ENCODE data around the gene MYO5B.
"Not testable (repeated sequence)": the region's sequence is repeated elsewhere in the genome, so short reads cannot be mapped to it uniquely, and the experiment has no call there.

The MYO5B gene

GRCh38 chr18:50117863-50118262 lies 77.1 kb downstream of the MYO5B start:
- intact Hi-C loops (cut with DNase I): no loop called here
- peak in 1 of 42 donors; percentile 47 for DNase-seq

GRCh38 chr18:50115095-50115494 lies 79.9 kb downstream of the MYO5B start:
- intact Hi-C loops (cut with DNase I): no loop called here
- no peak for DNase-seq

- no peak for DNase-seq
Measured at GRCh38 chr18:50114448-50114847, 80.5 kb downstream of the MYO5B start.

GRCh38 chr18:50113726-50114125 lies 81.2 kb downstream of the MYO5B start:
- intact Hi-C loops (cut with DNase I): no loop called here
- DNase-seq: no peak

More at GRCh38 chr18:50114448-50114847, 80.5 kb downstream of the MYO5B start:
- intact Hi-C loops (cut with DNase I): no loop called here

- intact Hi-C loops (cut with DNase I): no loop called here
- no peak for DNase-seq
Measured at GRCh38 chr18:50111398-50111797, 83.5 kb downstream of the MYO5B start.

GRCh38 chr18:50107468-50107977 lies 87.4 kb downstream of the MYO5B start:
- no peak for DNase-seq
- intact Hi-C loops (cut with DNase I): no loop called here

- intact Hi-C loops (cut with DNase I): no loop called here
- no peak for DNase-seq
Measured at GRCh38 chr18:50105027-50105426, 89.9 kb downstream of the MYO5B start.

- DNase-seq: no peak
- intact Hi-C loops (cut with DNase I): no loop called here
Measured at GRCh38 chr18:50104421-50104820, 90.5 kb downstream of the MYO5B start.

- intact Hi-C loops (cut with DNase I): no loop called here
- DNase-seq: no peak
Measured at GRCh38 chr18:50099725-50100407, 95.1 kb downstream of the MYO5B start.

- DNase-seq: no peak
- intact Hi-C loops (cut with DNase I): no loop called here
Measured at GRCh38 chr18:50097702-50098101, 97.2 kb downstream of the MYO5B start.

- intact Hi-C loops (cut with DNase I): no loop called here
- no peak for DNase-seq
Measured at GRCh38 chr18:50096766-50097435, 98.0 kb downstream of the MYO5B start.

GRCh38 chr18:50094786-50095185 lies 100.2 kb downstream of the MYO5B start:
- DNase-seq; intact Hi-C loops (cut with DNase I): not testable (repeated sequence)

- intact Hi-C loops (cut with DNase I): no loop called here
Measured at GRCh38 chr18:50094221-50094773, 100.7 kb downstream of the MYO5B start.

GRCh38 chr18:50093366-50094064 lies 101.4 kb downstream of the MYO5B start:
- no peak for DNase-seq
- intact Hi-C loops (cut with DNase I): no loop called here

More at GRCh38 chr18:50094221-50094773, 100.7 kb downstream of the MYO5B start:
- no peak for DNase-seq

GRCh38 chr18:50092245-50092805 lies 102.6 kb downstream of the MYO5B start:
- no peak for DNase-seq
- intact Hi-C loops (cut with DNase I): no loop called here

- intact Hi-C loops (cut with DNase I): no loop called here
- DNase-seq: no peak
Measured at GRCh38 chr18:50091509-50092244, 103.3 kb downstream of the MYO5B start.

GRCh38 chr18:50090370-50091312 lies 104.3 kb downstream of the MYO5B start:
- intact Hi-C loops (cut with DNase I): no loop called here
- no peak for DNase-seq

GRCh38 chr18:50089702-50090101 lies 105.2 kb downstream of the MYO5B start:
- intact Hi-C loops (cut with DNase I): no loop called here
- DNase-seq: no peak

Measured in head of caudate nucleus (tissue), 42 donors.